Right lobe of liver (tissue), 4 donors: ENCODE results near the gene C3orf49.

Source experiments
- POLR2A ChIP-seq: fragments of 450-650 bp; IDR thresholded peaks from one replicate; pipeline ENCODE4 v1.6.1; 2017; ENCODE audit warnings: antibody characterized with exemption, mild to moderate bottlenecking
- TF ChIP-seq, protein P1 (sequence below), 4 donors: fragments of 200-600 bp in 3 of 4; fragments of 450-650 bp in 1 of 4; IDR thresholded peaks; one replicate each; pipeline versions ENCODE4 v1.5.1 to v1.8.0; 2016 to 2022; ENCODE audit warnings: antibody characterized with exemption in 4 of 4, mild to moderate bottlenecking in 2 of 4
- donor health status: DM: no; HTN: no; CAD: no.
- donor health status: DM: no; HTN: no; CAD: no.
- donor health status: DM: no; HTN: yes; CAD: no.

DNA sequence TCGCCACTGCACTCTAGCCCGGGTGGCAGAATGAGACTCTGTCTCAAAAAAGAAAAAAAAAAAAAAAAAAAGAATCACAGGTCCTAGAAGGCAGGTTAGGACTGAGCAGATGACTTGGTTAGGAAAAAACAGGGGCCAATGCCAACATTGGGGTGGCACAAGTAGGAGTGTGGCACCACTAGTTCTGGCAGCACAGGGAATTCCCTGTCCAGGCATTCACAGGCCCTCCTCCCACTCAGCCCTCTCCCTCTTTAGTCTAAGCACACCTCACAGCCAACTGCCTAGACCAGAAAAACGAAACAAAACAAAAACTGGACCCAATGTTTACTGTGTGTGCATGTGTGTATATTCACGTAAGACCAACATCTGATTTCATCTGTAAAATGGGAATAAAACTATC lies 34.0 kb downstream of the C3orf49 start:
- TF ChIP-seq, protein P1, sequence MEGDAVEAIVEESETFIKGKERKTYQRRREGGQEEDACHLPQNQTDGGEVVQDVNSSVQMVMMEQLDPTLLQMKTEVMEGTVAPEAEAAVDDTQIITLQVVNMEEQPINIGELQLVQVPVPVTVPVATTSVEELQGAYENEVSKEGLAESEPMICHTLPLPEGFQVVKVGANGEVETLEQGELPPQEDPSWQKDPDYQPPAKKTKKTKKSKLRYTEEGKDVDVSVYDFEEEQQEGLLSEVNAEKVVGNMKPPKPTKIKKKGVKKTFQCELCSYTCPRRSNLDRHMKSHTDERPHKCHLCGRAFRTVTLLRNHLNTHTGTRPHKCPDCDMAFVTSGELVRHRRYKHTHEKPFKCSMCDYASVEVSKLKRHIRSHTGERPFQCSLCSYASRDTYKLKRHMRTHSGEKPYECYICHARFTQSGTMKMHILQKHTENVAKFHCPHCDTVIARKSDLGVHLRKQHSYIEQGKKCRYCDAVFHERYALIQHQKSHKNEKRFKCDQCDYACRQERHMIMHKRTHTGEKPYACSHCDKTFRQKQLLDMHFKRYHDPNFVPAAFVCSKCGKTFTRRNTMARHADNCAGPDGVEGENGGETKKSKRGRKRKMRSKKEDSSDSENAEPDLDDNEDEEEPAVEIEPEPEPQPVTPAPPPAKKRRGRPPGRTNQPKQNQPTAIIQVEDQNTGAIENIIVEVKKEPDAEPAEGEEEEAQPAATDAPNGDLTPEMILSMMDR (IDR thresholded peaks at IDR 0.05): no peak
- TF ChIP-seq POLR2A: no peak
